Measurements from ENCODE around the gene ISCU. TPM values are rescaled to one million over a fixed set of nuclear protein-coding genes. Genes with fewer than 3 reads are reported as not detected.
"Not testable (repeated sequence)": the region's sequence is repeated elsewhere in the genome, so short reads cannot be mapped to it uniquely, and the experiment has no call there.

ISCU gene
- total RNA-seq, 4 donors from 2014 or later: 113 to 155 (median 130) TPM

DNA sequence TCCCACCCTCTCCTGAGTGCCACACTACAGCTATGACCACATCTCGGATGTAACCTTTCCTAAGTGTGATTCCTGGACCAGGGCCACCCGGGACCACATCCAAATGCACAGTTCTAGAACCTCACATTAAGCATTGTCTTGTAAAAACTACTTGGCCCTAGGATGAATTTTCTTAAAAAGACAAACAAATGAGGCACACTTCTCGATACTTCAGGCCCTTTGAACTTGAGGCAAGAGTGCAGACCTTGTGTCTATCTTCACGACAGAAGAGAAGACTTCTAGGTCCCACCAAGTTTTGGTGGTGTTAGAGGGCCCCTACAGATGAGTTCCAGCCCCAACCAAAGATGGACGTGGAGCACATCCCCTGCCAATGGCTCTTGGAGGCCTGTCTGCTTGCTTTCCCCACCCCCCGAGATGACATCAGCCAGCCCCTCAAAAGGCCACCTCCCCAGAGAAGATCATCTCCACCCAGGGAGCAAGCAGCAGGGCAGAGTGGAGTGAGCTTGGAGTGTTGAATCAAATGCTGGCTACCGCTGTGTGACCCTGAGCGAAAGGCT is 9.3 kb downstream of the ISCU start:
- no peak for TF ChIP-seq POLR2AphosphoS5 (IDR thresholded peaks at IDR 0.05)
- TF ChIP-seq CTCF (IDR thresholded peaks at IDR 0.05): no peak
- no peak for TF ChIP-seq POLR2A (IDR thresholded peaks at IDR 0.05)
- TF ChIP-seq EP300 (IDR thresholded peaks at IDR 0.05; ENCODE audit: low read depth): no peak
- 90 to 100% methylated on average over 2 to 8 of the region's 8 CpGs for WGBS, 2 donors (ENCODE audit: low coverage in 1 of 2)
- Histone ChIP-seq H3K27me3 (no peaks in the 10 kb centered on the region), H3K4me3 (no peak overlapping the region), H3K4me1 (peaks cover 3 to 39% (median 8%) of the 10 kb centered on the region in 4 donors), H3K36me3 (peaks cover 0 to 24% (median 8%) of the 10 kb centered on the region in 4 donors), H3K27ac (no peak overlapping the region), H3K9me3 (no peaks in the 10 kb centered on the region)
- no peak for DNase-seq
- intact Hi-C loops (cut with DNase I; ENCODE audit: low total_unique reads): no loop called here
- in situ Hi-C loops (cut with MboI; ENCODE audit: low pct_ligation_motif_present in 1 of 4, low pct_unique_long_range_greater_than_20kb in 1 of 4, low sequenced_read_pairs in 3 of 4): loop anchor here in 3 of 4 donors (5.0 to 25.0 kb wide), 2 partner anchors 41 to 516 kb away; partner anchors contain the start of genes ALKBH2 (in 2 of the 3) and UNG (in 2 of the 3)

- intact Hi-C loops (cut with DNase I; ENCODE audit: low total_unique reads): no loop called here
- H3K36me3 ChIP-seq: peaks cover 0 to 18% (median 5%) of the 10 kb centered on the region in 4 donors
- DNase-seq: no peak
- in situ Hi-C loops (cut with MboI; ENCODE audit: low pct_ligation_motif_present in 1 of 4, low pct_unique_long_range_greater_than_20kb in 1 of 4, low sequenced_read_pairs in 3 of 4): loop anchor here in 3 of 4 donors (5.0 to 25.0 kb wide), 2 partner anchors 40 to 515 kb away; partner anchors contain the start of genes ALKBH2 (in 2 of the 3) and UNG (in 2 of the 3)
- H3K27me3 ChIP-seq: no peaks in the 10 kb centered on the region
- H3K27ac ChIP-seq: no peak overlapping the region
- 29 to 39% methylated on average over 4 to 8 of the region's 8 CpGs for WGBS, 2 donors (ENCODE audit: low coverage in 1 of 2)
- H3K4me1 ChIP-seq: peaks cover 3 to 33% (median 6%) of the 10 kb centered on the region in 4 donors
- no peaks in the 10 kb centered on the region for H3K9me3 ChIP-seq
- H3K4me3 ChIP-seq: no peak overlapping the region
- TF ChIP-seq POLR2A (IDR thresholded peaks at IDR 0.05) (no peak), CTCF (IDR thresholded peaks at IDR 0.05) (no peak), POLR2AphosphoS5 (IDR thresholded peaks at IDR 0.05) (no peak), EP300 (IDR thresholded peaks at IDR 0.05; ENCODE audit: low read depth) (no peak)
Observed at GRCh38 chr12:108572166-108572790, 9.9 kb downstream of the ISCU start.

DNA sequence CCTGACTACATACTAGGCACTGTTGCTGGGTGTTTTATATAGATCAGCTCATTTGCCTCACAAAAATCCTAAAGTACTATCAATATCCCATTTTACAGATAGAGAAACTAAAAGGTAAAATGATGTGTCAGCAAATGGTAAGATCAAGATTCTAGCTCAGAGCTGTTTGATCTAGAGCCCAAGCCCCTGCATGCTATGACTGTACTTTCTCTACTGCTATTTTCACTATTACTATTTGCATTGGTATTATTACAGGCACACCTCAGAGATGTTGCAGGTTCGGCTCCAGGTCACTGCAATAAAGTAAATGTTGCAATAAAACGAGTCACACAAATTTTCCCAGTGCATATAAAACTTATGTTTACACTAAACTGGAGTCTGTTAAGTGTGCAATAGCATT is 10.9 kb downstream of the ISCU start:
- TF ChIP-seq POLR2AphosphoS5 (IDR thresholded peaks at IDR 0.05) (no peak), POLR2A (IDR thresholded peaks at IDR 0.05) (no peak), EP300 (IDR thresholded peaks at IDR 0.05; ENCODE audit: low read depth) (no peak), CTCF (IDR thresholded peaks at IDR 0.05) (no peak)
- H3K27ac ChIP-seq: no peak overlapping the region
- H3K27me3 ChIP-seq: no peaks in the 10 kb centered on the region
- 27% methylated on average over 2 of the region's 2 CpGs; no CpG with 5 or more reads in 1 of the 2 donors for WGBS, 2 donors (ENCODE audit: low coverage in 1 of 2)
- H3K9me3 ChIP-seq: no peaks in the 10 kb centered on the region
- no peak for DNase-seq
- H3K4me1 ChIP-seq: peaks cover 3 to 23% (median 6%) of the 10 kb centered on the region in 4 donors
- no peak overlapping the region for H3K4me3 ChIP-seq
- intact Hi-C loops (cut with DNase I; ENCODE audit: low total_unique reads) (no loop called here), in situ Hi-C loops (cut with MboI; ENCODE audit: low pct_ligation_motif_present in 1 of 4, low pct_unique_long_range_greater_than_20kb in 1 of 4, low sequenced_read_pairs in 3 of 4) (loop anchor here in 3 of 4 donors (5.0 to 25.0 kb wide), 2 partner anchors 39 to 514 kb away; partner anchors contain the start of genes ALKBH2 (in 2 of the 3) and UNG (in 2 of the 3))
- peaks cover 0 to 12% (median 0%) of the 10 kb centered on the region in 4 donors for H3K36me3 ChIP-seq

GRCh38 chr12:108574276-108574675 is 11.9 kb downstream of the ISCU start:
- H3K36me3 ChIP-seq; DNase-seq; H3K4me3 ChIP-seq; H3K27ac ChIP-seq; H3K27me3 ChIP-seq; H3K9me3 ChIP-seq; intact Hi-C loops (cut with DNase I; ENCODE audit: low total_unique reads): not testable (repeated sequence)
- peaks cover 3 to 17% (median 6%) of the 10 kb centered on the region in 4 donors for H3K4me1 ChIP-seq
- in situ Hi-C loops (cut with MboI; ENCODE audit: low pct_ligation_motif_present in 1 of 4, low pct_unique_long_range_greater_than_20kb in 1 of 4, low sequenced_read_pairs in 3 of 4): loop anchor here in 3 of 4 donors (5.0 to 25.0 kb wide), 2 partner anchors 38 to 513 kb away; partner anchors contain the start of genes ALKBH2 (in 2 of the 3) and UNG (in 2 of the 3)
- 100% methylated on average over 1 of the region's 1 CpG; no CpG with 5 or more reads in 1 of the 2 donors for whole genome bisulfite sequencing, 2 donors (ENCODE audit: low coverage in 1 of 2)
